Fibroblast of pulmonary artery (primary cell): ENCODE results near the gene COG2.
"Not testable (repeated sequence)": the region's sequence is repeated elsewhere in the genome, so short reads cannot be mapped to it uniquely, and the experiment has no call there.

Experiments
- DNase-seq: peaks from one replicate; pipeline ENCODE4 v3.0.0-alpha.2; 2010; ENCODE audit warnings: low read depth
- H3K4me3 ChIP-seq: replicated peaks from 2 replicates; pipeline ENCODE4 v1.5.1; 2011; ENCODE audit warnings: low read depth, mild to moderate bottlenecking, control low read depth, low read length, moderate library complexity
- TF ChIP-seq, protein P1 (sequence below): IDR thresholded peaks from 2 replicates; pipeline ENCODE4 v1.5.1; 2011; ENCODE audit warnings: mild to moderate bottlenecking, control low read depth, low read length, inconsistent platforms; ENCODE audit errors: missing control alignments

The COG2 gene

DNA sequence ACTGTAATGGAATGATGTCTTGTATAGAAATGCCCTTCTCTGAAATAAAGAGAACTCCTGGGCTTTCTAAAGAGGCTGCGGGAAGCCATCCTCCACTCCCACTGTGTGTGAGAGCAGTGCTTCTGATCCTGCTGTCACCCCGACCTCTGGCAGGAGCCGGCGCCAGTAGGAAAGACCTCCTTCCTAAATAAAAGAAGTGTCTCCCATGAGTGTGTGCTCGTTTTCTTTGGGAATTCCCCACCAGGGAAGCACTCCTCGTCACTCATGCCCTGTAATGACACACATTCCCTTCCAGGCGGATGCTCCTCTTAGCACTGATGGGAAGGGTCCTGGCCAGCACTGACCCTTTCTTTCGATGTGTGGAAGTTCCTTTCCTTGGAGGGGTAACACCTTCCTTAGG, 51.5 kb downstream of the COG2 start:
- DNase-seq: no peak
- H3K4me3 ChIP-seq: no peak overlapping the region
- TF ChIP-seq, protein P1, sequence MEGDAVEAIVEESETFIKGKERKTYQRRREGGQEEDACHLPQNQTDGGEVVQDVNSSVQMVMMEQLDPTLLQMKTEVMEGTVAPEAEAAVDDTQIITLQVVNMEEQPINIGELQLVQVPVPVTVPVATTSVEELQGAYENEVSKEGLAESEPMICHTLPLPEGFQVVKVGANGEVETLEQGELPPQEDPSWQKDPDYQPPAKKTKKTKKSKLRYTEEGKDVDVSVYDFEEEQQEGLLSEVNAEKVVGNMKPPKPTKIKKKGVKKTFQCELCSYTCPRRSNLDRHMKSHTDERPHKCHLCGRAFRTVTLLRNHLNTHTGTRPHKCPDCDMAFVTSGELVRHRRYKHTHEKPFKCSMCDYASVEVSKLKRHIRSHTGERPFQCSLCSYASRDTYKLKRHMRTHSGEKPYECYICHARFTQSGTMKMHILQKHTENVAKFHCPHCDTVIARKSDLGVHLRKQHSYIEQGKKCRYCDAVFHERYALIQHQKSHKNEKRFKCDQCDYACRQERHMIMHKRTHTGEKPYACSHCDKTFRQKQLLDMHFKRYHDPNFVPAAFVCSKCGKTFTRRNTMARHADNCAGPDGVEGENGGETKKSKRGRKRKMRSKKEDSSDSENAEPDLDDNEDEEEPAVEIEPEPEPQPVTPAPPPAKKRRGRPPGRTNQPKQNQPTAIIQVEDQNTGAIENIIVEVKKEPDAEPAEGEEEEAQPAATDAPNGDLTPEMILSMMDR: no peak

DNA sequence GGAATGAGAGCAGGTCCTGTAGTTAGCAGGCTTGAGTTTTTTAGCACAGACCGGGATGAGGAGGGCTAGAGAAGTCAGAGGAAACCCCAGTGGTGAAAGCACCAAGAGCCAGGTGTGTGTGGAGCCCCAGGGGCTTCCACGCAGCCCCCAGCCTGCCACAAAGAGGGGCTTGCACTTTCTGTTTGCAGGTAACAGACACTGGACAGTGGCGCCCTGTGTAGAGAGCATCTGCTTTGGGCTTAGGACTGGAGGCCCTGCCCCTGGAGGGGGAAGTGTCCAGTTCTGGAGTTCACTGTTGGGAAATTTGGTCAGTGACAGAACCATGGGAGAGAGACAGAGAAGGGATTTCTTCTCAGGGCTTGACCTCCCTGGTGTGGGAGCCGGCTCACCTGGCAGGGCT, 52.2 kb downstream of the COG2 start:
- no peak overlapping the region for H3K4me3 ChIP-seq
- no peak for DNase-seq
- TF ChIP-seq, protein P1: no peak

DNA sequence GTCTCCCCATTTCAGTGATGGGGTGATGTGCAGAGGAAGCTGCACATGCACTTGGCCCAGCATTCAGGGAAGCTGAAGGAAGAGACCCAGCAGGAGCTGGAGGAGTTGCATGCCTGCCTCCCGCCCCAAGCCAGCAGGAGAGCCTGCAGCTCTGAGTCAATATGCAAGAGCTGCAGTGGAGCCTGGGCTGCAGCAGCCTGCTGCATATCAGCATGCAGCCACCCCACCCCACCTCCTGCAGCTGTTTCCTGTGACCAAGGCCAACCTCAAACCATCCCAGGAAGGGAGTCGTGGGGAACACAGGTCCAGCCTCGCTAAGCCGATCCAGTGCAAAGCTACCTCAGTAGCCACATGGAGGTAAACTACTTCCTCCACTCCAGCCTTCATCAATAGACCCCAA, 52.7 kb downstream of the COG2 start:
- no peak overlapping the region for H3K4me3 ChIP-seq
- TF ChIP-seq, protein P1: no peak
- no peak for DNase-seq

DNA sequence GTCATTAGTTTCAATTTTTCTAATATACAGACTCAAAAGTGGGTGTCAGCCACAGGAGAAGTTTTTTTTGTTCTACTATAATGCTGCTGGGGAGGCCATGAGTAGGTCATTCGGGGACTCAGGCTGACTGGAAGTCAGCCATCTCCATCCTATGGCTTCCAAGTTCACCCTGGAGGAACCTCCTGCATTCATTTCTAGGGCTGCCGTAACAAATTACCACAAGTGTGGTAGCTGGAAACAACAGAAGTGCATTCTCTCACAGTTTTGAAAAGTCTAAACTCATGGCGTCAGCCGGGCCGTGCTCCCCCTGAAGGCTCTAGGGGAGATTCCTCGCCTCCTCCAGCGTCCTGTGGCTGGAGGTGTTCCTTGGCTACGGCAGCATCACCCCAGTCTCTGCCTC, 53.9 kb downstream of the COG2 start:
- H3K4me3 ChIP-seq: no peak overlapping the region
- DNase-seq: no peak
- TF ChIP-seq, protein P1: no peak

DNA sequence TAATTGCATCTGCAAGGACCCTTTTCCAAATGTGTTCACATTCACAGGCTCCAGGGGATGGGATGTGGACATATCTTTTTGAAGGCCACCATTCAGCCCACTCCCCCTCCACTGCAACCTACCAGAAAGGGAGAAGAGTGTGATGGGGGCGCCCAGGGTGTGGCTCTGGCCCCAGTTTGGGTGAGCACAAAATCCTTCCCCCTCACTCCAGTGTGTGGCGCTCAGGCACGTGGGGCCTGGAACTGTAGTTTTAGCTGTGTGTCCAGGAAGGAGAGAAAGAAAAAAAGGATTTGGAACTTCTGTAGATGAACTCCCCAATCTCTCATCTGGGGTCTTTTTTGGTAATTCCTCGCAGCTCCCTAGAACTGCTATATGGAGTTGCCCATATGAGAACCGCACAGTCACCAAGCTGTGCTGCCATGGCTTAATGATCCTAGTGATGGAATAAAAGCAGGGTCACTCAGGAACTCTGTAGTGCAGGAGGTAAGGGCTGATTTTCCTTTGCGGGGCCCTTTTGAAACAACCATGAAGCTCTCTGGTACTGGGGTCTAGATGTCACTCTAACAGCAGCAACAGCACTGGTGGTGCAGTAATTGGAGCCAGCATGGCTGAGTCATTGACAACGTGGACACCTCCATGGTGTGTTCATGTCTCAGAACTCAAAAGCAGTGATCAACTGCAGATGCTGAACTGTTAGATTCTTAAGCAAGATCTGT, 54.6 kb downstream of the COG2 start:
- no peak for DNase-seq
- TF ChIP-seq, protein P1: no peak

DNA sequence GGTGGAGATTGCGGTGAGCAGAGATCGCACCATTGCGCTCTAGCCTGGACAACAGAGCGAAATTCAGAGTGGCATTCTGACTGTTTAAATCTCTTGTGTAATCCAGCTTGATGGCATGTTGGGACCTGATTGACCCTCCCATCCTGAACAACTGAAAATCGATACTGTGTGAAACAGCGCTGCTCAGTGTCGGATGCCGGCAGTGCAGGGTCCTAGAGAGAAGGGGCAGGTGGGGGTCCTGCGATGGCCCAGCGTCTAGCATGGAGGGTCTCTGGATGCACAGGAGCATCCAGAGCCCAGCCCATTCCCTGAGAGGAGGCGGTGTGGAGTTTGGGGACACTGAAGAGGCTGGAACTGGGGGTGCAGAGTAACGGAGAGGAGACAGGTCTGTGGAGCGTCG, 55.8 kb downstream of the COG2 start:
- H3K4me3 ChIP-seq: no peak overlapping the region
- TF ChIP-seq, protein P1: no peak
- DNase-seq: no peak

More for the DNA sequence above, 54.6 kb downstream of the COG2 start:
- H3K4me3 ChIP-seq: no peak overlapping the region

DNA sequence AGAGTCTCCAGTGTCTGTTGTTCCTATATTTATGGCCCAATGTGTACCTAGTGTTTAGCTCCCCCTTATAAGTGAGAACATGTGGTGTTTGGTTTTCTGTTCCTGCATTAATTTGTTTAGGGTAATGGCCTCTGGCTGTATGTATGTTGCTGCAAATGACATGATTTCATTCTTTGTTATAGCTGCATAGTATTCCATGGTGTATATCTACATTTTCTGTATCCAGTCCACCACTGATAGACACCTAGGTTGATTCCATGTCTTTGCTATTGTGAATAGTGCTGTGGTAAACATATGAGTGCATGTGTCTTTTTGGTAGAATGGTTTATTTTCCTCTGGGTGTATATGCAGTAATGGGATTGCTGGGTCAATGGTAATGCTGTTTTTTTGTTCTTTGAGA, 56.7 kb downstream of the COG2 start:
- not testable (repeated sequence) for DNase-seq, H3K4me3 ChIP-seq
